Gastrocnemius medialis (tissue), 4 donors: ENCODE measurements around the gene FEM1B. TPM values are rescaled to one million over a fixed set of nuclear protein-coding genes. Genes with fewer than 3 reads are reported as not detected.

ENCODE experiments used
- ATAC-seq, 2 donors: fragments of 150-250 bp; one replicate each; pipeline ENCODE4 v1.9.1; 2016
- DNase-seq, 2 donors: peaks; one replicate each; pipeline ENCODE4 v3.0.0-alpha.2; 2019
- H3K27ac ChIP-seq, 4 donors: fragments of 200-600 bp; sonication (generic); 1 replicate in 1 of 4; 2 replicates in 3 of 4; pipeline ENCODE4 v1.5.1; 2016 to 2018; ENCODE audit warnings: mild to moderate bottlenecking in 2 of 4, moderate library complexity in 1 of 4
- H3K27me3 ChIP-seq, 3 donors: fragments of 200-600 bp; sonication (generic) in 2 of 3; 1 replicate in 1 of 3; 2 replicates in 2 of 3; pipeline versions ENCODE4 v1.5.1 to v1.6.0; 2016 to 2019; ENCODE audit warnings: mild to moderate bottlenecking in 1 of 3, moderate library complexity in 1 of 3
- H3K36me3 ChIP-seq, 2 donors: fragments of 200-600 bp; sonication (generic) in 1 of 2; one replicate each; pipeline ENCODE4 v1.5.1; 2017 to 2018
- H3K4me1 ChIP-seq, 2 donors: fragments of 200-600 bp; sonication (generic) in 1 of 2; one replicate each; pipeline ENCODE4 v1.5.1; 2016 to 2017; ENCODE audit warnings: mild to moderate bottlenecking in 2 of 2
- H3K4me3 ChIP-seq, 4 donors: fragments of 200-600 bp; sonication (generic) in 3 of 4; 1 replicate in 1 of 4; 2 replicates in 3 of 4; pipeline ENCODE4 v1.5.1; 2016 to 2019; ENCODE audit warnings: mild to moderate bottlenecking in 2 of 4
- H3K9me3 ChIP-seq, 3 donors: fragments of 200-600 bp; sonication (generic) in 2 of 3; 1 replicate in 1 of 3; 2 replicates in 2 of 3; pipeline ENCODE4 v1.5.1; 2016 to 2019
- CTCF ChIP-seq, 5 experiments: fragments of 450-650 bp in 3 of 5; fragments of 200-600 bp in 2 of 5; sonication (generic) in 2 of 5; IDR thresholded peaks in 4 of 5; conservative IDR thresholded peaks in 1 of 5; 1 replicate in 4 of 5; 2 replicates in 1 of 5; pipeline ENCODE4 v1.5.1; 2016 to 2019; ENCODE audit warnings: antibody characterized with exemption in 5 of 5, mild to moderate bottlenecking in 3 of 5, moderate library complexity in 3 of 5
- POLR2A ChIP-seq, 2 donors: fragments of 450-650 bp; IDR thresholded peaks; one replicate each; pipeline ENCODE4 v1.6.1; 2017; ENCODE audit warnings: antibody characterized with exemption in 2 of 2, mild to moderate bottlenecking in 2 of 2, moderate library complexity in 2 of 2
- in situ Hi-C, 4 donors: fragments of 200-750 bp; cut with MboI; loops; one replicate each; pipeline versions ENCODE4 v1.15.0 to v1.8.0; 2017; ENCODE audit warnings: low sequenced_read_pairs in 4 of 4
- intact Hi-C: fragments of 100-400 bp; cut with DNase I; formaldehyde crosslinking; loops from one replicate; pipeline ENCODE4 v1.15.1; 2023; ENCODE audit warnings: low total_unique reads
- total RNA-seq, 4 donors: library from RNA; depleted of rRNA; stranded (reverse); fragments of >200 nt; gene quantifications; one replicate each; pipeline versions ENCODE4 v1.1.0 to v1.2.3, GENCODE V29; 2016

FEM1B gene
- total RNA-seq, 4 donors from 2014 or later: 80.8 to 158 (median 124) TPM

DNA sequence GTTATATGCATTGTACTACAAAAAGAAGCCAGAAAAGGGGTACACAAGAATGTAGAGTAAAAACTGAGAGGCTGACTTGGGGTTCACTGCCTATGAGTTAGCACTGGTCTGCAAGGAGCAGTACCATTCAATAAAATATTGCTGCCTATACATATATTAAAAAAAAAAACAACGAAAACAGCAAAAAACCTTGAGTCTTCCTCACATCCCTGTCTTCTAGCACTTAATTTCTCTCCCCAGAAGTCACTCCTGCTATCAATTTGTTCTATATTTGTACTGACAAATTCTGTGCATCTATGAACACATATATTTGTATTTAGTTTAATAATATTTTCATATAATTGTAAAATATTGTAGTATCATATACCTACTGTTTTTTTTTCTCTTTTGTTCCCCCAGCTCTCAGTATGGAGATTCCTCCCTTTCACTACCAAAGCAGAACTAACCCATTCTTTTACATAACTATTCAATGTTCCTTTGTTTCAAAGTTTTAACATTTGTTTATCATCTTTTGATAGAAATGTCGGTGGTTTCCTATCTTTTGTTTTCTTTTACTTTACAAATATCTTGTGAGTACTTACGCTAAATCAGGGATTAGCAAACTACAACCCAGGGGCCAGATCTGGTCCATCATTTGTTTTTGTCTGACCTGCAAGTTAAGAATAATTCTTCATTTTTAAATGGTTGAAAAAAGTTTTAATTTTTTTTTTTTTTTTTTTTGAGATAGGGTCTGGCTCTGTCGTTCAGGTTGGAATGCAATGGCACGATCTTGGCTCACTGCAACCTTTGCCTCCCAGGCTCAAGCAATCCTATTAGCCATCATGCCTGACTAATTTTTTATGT is 14.8 kb upstream of the FEM1B start:
- in situ Hi-C loops: no loop called here
- intact Hi-C loops: no loop called here
- no peak for ATAC-seq

GRCh38 chr15:68264282-68264681 is 13.3 kb upstream of the FEM1B start:
- Histone ChIP-seq H3K9me3 (no peaks in the 10 kb centered on the region), H3K4me1 (peaks cover 5 to 6% of the 10 kb centered on the region in 2 donors), H3K27ac (no peak overlapping the region), H3K36me3 (no peaks in the 10 kb centered on the region), H3K4me3 (no peak overlapping the region), H3K27me3 (no peaks in the 10 kb centered on the region)
- DNase-seq (no peak), ATAC-seq (no peak)
- TF ChIP-seq CTCF (IDR thresholded peaks at IDR 0.05 in 4 of 5, conservative IDR thresholded peaks at IDR 0.05 in 1 of 5): no peak
- TF ChIP-seq POLR2A (IDR thresholded peaks at IDR 0.05): no peak
- in situ Hi-C loops (no loop called here), intact Hi-C loops (no loop called here)

More for the DNA sequence above, 14.8 kb upstream of the FEM1B start:
- Histone ChIP-seq H3K27ac (no peak overlapping the region), H3K27me3 (no peaks in the 10 kb centered on the region), H3K4me1 (peaks cover 13 to 15% of the 10 kb centered on the region in 2 donors), H3K9me3 (no peaks in the 10 kb centered on the region), H3K36me3 (no peaks in the 10 kb centered on the region), H3K4me3 (no peak overlapping the region)
- TF ChIP-seq POLR2A (IDR thresholded peaks at IDR 0.05): no peak
- no peak for TF ChIP-seq CTCF (IDR thresholded peaks at IDR 0.05 in 4 of 5, conservative IDR thresholded peaks at IDR 0.05 in 1 of 5)
- no peak for DNase-seq

- Histone ChIP-seq H3K36me3 (no peaks in the 10 kb centered on the region), H3K4me3 (no peak overlapping the region), H3K27me3 (no peaks in the 10 kb centered on the region), H3K9me3 (no peaks in the 10 kb centered on the region), H3K27ac (no peak overlapping the region), H3K4me1 (no peaks in the 10 kb centered on the region)
- intact Hi-C loops (no loop called here), in situ Hi-C loops (no loop called here)
- ATAC-seq (no peak), DNase-seq (no peak)
- TF ChIP-seq POLR2A (IDR thresholded peaks at IDR 0.05): no peak
- TF ChIP-seq CTCF (IDR thresholded peaks at IDR 0.05 in 4 of 5, conservative IDR thresholded peaks at IDR 0.05 in 1 of 5): no peak
Observed at GRCh38 chr15:68265081-68265480, 12.5 kb upstream of the FEM1B start.

DNA sequence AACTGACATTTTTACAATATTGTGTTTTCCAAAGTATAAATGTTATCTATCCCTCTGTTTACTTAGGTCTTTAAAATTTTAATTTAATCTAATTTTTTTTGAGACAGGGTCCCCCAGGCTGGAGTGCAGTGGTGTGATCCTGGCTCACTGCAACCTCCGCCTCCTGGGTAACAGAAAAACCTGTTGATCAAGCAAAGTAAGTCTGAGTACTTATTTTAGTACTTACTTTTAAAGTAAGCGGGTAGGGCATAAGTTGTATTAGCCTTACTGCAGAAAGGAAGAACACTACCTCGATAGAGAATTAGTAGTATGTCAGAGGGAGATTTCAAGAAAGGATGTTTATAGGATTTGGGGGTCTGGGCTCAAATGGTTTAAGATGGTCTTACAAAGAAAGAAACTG is 11.9 kb upstream of the FEM1B start:
- no peaks in the 10 kb centered on the region for H3K9me3 ChIP-seq
- no peak overlapping the region for H3K4me3 ChIP-seq
- in situ Hi-C loops: no loop called here
- no peak for TF ChIP-seq CTCF (IDR thresholded peaks at IDR 0.05 in 4 of 5, conservative IDR thresholded peaks at IDR 0.05 in 1 of 5)
- no peak overlapping the region for H3K27ac ChIP-seq
- ATAC-seq: no peak
- intact Hi-C loops: no loop called here
- no peak for DNase-seq
- no peaks in the 10 kb centered on the region for H3K27me3 ChIP-seq
- peaks cover 0 to 3% of the 10 kb centered on the region in 2 donors for H3K4me1 ChIP-seq
- H3K36me3 ChIP-seq: no peaks in the 10 kb centered on the region
